GM18499 (cell line): ENCODE data around the gene THOC1.
"Not testable (repeated sequence)": the region's sequence is repeated elsewhere in the genome, so short reads cannot be mapped to it uniquely, and the experiment has no call there.

Source experiments
- ATAC-seq: cut with Tn5 transposase; IDR thresholded peaks from one replicate; pipeline ENCODE4 v1.9.1; 2021; ENCODE audit warnings: moderate number of reproducible peaks; ENCODE audit not compliant: insufficient read depth, unreplicated experiment

THOC1 gene

GRCh38 chr18:267688-268552, at the start of gene THOC1:
THOC1 (minus strand) TSS chr18:268047; CDS start chr18:268019, 28 bp downstream.
- peak; percentile 84 for ATAC-seq

GRCh38 chr18:317618-318017, 49.8 kb upstream of the THOC1 start:
- ATAC-seq = no peak

GRCh38 chr18:316393-316792, 48.5 kb upstream of the THOC1 start:
- no peak for ATAC-seq

GRCh38 chr18:313931-314330, 46.1 kb upstream of the THOC1 start:
- ATAC-seq = no peak

- ATAC-seq = no peak
Observed at GRCh38 chr18:312415-312814, 44.6 kb upstream of the THOC1 start.

- ATAC-seq = no peak
Observed at GRCh38 chr18:310042-310441, 42.2 kb upstream of the THOC1 start.

- ATAC-seq = not testable (repeated sequence)
Observed at GRCh38 chr18:308086-308485, 40.2 kb upstream of the THOC1 start.

- no peak for ATAC-seq
Observed at GRCh38 chr18:306608-307255, 38.9 kb upstream of the THOC1 start.

GRCh38 chr18:305003-305501, 37.2 kb upstream of the THOC1 start:
- no peak for ATAC-seq

GRCh38 chr18:303607-304006, 35.8 kb upstream of the THOC1 start:
- ATAC-seq = no peak

GRCh38 chr18:303011-303410, 35.2 kb upstream of the THOC1 start:
- ATAC-seq = no peak

GRCh38 chr18:302097-302496, 34.2 kb upstream of the THOC1 start:
- ATAC-seq = no peak

- ATAC-seq = no peak
Observed at GRCh38 chr18:297936-298335, 30.1 kb upstream of the THOC1 start.

- ATAC-seq = no peak
Observed at GRCh38 chr18:295756-296490, 28.1 kb upstream of the THOC1 start.

GRCh38 chr18:294566-294965, 26.7 kb upstream of the THOC1 start:
- no peak for ATAC-seq

GRCh38 chr18:293536-293935, 25.7 kb upstream of the THOC1 start:
- no peak for ATAC-seq

GRCh38 chr18:292271-292670, 24.4 kb upstream of the THOC1 start:
- ATAC-seq = no peak

- not testable (repeated sequence) for ATAC-seq
Observed at GRCh38 chr18:289970-290369, 22.1 kb upstream of the THOC1 start.

GRCh38 chr18:289026-289425, 21.2 kb upstream of the THOC1 start:
- ATAC-seq = no peak

- ATAC-seq = no peak
Observed at GRCh38 chr18:286515-287310, 18.9 kb upstream of the THOC1 start.
